WTC11 (cell line): ENCODE data around the gene KLHL33. TPM values are rescaled to one million over a fixed set of nuclear protein-coding genes. Genes with fewer than 3 reads are reported as not detected.

ENCODE experiments used
- ATF1 ChIP-seq: sonication (generic); formaldehyde crosslinking; IDR thresholded peaks from 2 replicates; pipeline ENCODE4 v1.8.1; 2023; ENCODE audit warnings: mild to moderate bottlenecking, moderate library complexity, missing genetic modification reagents
- ATF3 ChIP-seq: sonication (generic); formaldehyde crosslinking; conservative IDR thresholded peaks from 2 replicates; pipeline ENCODE4 v1.8.1; 2022; ENCODE audit warnings: mild to moderate bottlenecking, missing genetic modification reagents
- ATF6 ChIP-seq: sonication (generic); formaldehyde crosslinking; IDR thresholded peaks from 2 replicates; pipeline ENCODE4 v1.8.1; 2023; ENCODE audit warnings: mild to moderate bottlenecking, missing genetic modification reagents
- CREM ChIP-seq: sonication (generic); formaldehyde crosslinking; IDR thresholded peaks from 2 replicates; pipeline ENCODE4 v1.8.1; 2022; ENCODE audit warnings: mild to moderate bottlenecking, missing genetic modification reagents, moderate library complexity
- CTCF ChIP-seq: fragments of 200-600 bp; IDR thresholded peaks from 2 replicates; pipeline ENCODE4 v1.8.0; 2022; ENCODE audit warnings: antibody characterized with exemption
- E2F4 ChIP-seq: sonication (generic); formaldehyde crosslinking; IDR thresholded peaks from 2 replicates; pipeline ENCODE4 v1.8.1; 2022; ENCODE audit warnings: low read depth, mild to moderate bottlenecking, moderate library complexity, missing genetic modification reagents, borderline replicate concordance
- ESRRA ChIP-seq: sonication (generic); formaldehyde crosslinking; IDR thresholded peaks from 2 replicates; pipeline ENCODE4 v1.8.1; 2022; ENCODE audit warnings: mild to moderate bottlenecking, missing genetic modification reagents, borderline replicate concordance
- FOXJ3 ChIP-seq: sonication (generic); formaldehyde crosslinking; IDR thresholded peaks from 2 replicates; pipeline ENCODE4 v1.9.0; 2021; ENCODE audit warnings: missing genetic modification reagents, mild to moderate bottlenecking, borderline replicate concordance
- HMGA2 ChIP-seq: fragments of 250-450 bp; sonication (Bioruptor Pico); IDR thresholded peaks from 2 replicates; pipeline ENCODE4 v1.4.0; 2021; ENCODE audit warnings: mild to moderate bottlenecking, moderate library complexity
- HMGXB4 ChIP-seq: sonication (generic); formaldehyde crosslinking; IDR thresholded peaks from 2 replicates; pipeline ENCODE4 v1.8.1; 2023; ENCODE audit warnings: mild to moderate bottlenecking, moderate library complexity, missing genetic modification reagents
- IRF1 ChIP-seq: sonication (generic); formaldehyde crosslinking; IDR thresholded peaks from 2 replicates; pipeline ENCODE4 v1.8.0; 2023; ENCODE audit warnings: missing genetic modification reagents
- JAZF1 ChIP-seq: fragments of 250-450 bp; sonication (Bioruptor Pico); IDR thresholded peaks from 2 replicates; pipeline ENCODE4 v1.9.0; 2021; ENCODE audit warnings: moderate library complexity, mild to moderate bottlenecking, inconsistent platforms
- JUN ChIP-seq: sonication (generic); formaldehyde crosslinking; IDR thresholded peaks from 2 replicates; pipeline ENCODE4 v1.8.0; 2023; ENCODE audit warnings: mild to moderate bottlenecking, missing genetic modification reagents
- KAT7 ChIP-seq: sonication (generic); formaldehyde crosslinking; IDR thresholded peaks from 2 replicates; pipeline ENCODE4 v1.8.1; 2023; ENCODE audit warnings: missing genetic modification reagents, mild to moderate bottlenecking, borderline replicate concordance
- MAX ChIP-seq: sonication (generic); formaldehyde crosslinking; IDR thresholded peaks from 2 replicates; pipeline ENCODE4 v1.8.0; 2022; ENCODE audit warnings: mild to moderate bottlenecking, missing genetic modification reagents
- NFATC4 ChIP-seq: fragments of 250-450 bp; sonication (Bioruptor Pico); IDR thresholded peaks from 2 replicates; pipeline ENCODE4 v1.9.0; 2021; ENCODE audit warnings: mild to moderate bottlenecking
- NFE2L1 ChIP-seq: sonication (generic); formaldehyde crosslinking; IDR thresholded peaks from 2 replicates; pipeline ENCODE4 v1.8.1; 2023; ENCODE audit warnings: missing genetic modification reagents
- NFYB ChIP-seq: sonication (generic); formaldehyde crosslinking; conservative IDR thresholded peaks from 2 replicates; pipeline ENCODE4 v1.8.0; 2022; ENCODE audit warnings: low read depth, missing genetic modification reagents
- OVOL2 ChIP-seq: fragments of 250-450 bp; sonication (Bioruptor Pico); IDR thresholded peaks from 2 replicates; pipeline ENCODE4 v1.9.0; 2021; ENCODE audit warnings: mild to moderate bottlenecking, borderline replicate concordance
- RORB ChIP-seq: fragments of 250-450 bp; sonication (Bioruptor Pico); IDR thresholded peaks from 2 replicates; pipeline ENCODE4 v1.9.0; 2021; ENCODE audit warnings: mild to moderate bottlenecking
- SMAD3 ChIP-seq: sonication (generic); formaldehyde crosslinking; IDR thresholded peaks from 2 replicates; pipeline ENCODE4 v1.8.0; 2022; ENCODE audit warnings: missing genetic modification reagents, mild to moderate bottlenecking, borderline replicate concordance
- SMAD4 ChIP-seq: sonication (generic); formaldehyde crosslinking; IDR thresholded peaks from 2 replicates; pipeline ENCODE4 v1.8.0; 2022; ENCODE audit warnings: mild to moderate bottlenecking, missing genetic modification reagents
- USF2 ChIP-seq: sonication (generic); formaldehyde crosslinking; IDR thresholded peaks from 2 replicates; pipeline ENCODE4 v1.8.1; 2023; ENCODE audit warnings: mild to moderate bottlenecking, missing genetic modification reagents, moderate library complexity
- ZBTB43 ChIP-seq: sonication (generic); formaldehyde crosslinking; IDR thresholded peaks from 2 replicates; pipeline ENCODE4 v1.8.1; 2023; ENCODE audit warnings: mild to moderate bottlenecking, missing genetic modification reagents
- ZNF121 ChIP-seq: sonication (generic); formaldehyde crosslinking; IDR thresholded peaks from 2 replicates; pipeline ENCODE4 v1.8.0; 2023; ENCODE audit warnings: missing genetic modification reagents
- ZNF396 ChIP-seq: fragments of 250-450 bp; sonication (Bioruptor Pico); IDR thresholded peaks from 2 replicates; pipeline ENCODE4 v1.8.0; 2021; ENCODE audit warnings: mild to moderate bottlenecking, moderate library complexity, borderline replicate concordance
- ZNF416 ChIP-seq: fragments of 250-450 bp; sonication (Bioruptor Pico); IDR thresholded peaks from 2 replicates; pipeline ENCODE4 v1.9.0; 2021; ENCODE audit warnings: mild to moderate bottlenecking, inconsistent platforms
- total RNA-seq: library from RNA; stranded (reverse); gene quantifications from 3 replicates; pipeline ENCODE4 v1.2.3, GENCODE V29; 2021

The KLHL33 gene
- total RNA-seq, 1 experiment from 2014 or later, result 0.17 TPM

- TF ChIP-seq ZBTB43 (CRISPR knock-in tag) (no peak), E2F4 (CRISPR knock-in tag) (no peak), SMAD3 (CRISPR knock-in tag) (0 out of 2 replicates have a peak, but pooled peaks have one; percentile 41), ZNF121 (CRISPR knock-in tag) (no peak; the same call in 1 of the 2 replicates), ZNF396 (no peak), NFYB (CRISPR knock-in tag) (peak; percentile 80), MAX (CRISPR knock-in tag) (peak; percentile 98), ATF1 (CRISPR knock-in tag) (no peak), CREM (CRISPR knock-in tag) (peak; percentile 63; the same call in 1 of the 2 replicates), ATF6 (CRISPR knock-in tag) (no peak), USF2 (CRISPR knock-in tag) (peak; percentile 100), IRF1 (CRISPR knock-in tag) (peak; percentile 48; the same call in 1 of the 2 replicates), ESRRA (CRISPR knock-in tag) (0 out of 2 replicates have a peak, but pooled peaks have one; percentile 42), ZNF416 (CRISPR knock-in tag) (no peak), RORB (no peak), HMGXB4 (CRISPR knock-in tag) (no peak), HMGA2 (CRISPR knock-in tag) (peak; percentile 29; the same call in 1 of the 2 replicates), FOXJ3 (CRISPR knock-in tag) (no peak), OVOL2 (CRISPR knock-in tag) (no peak), SMAD4 (CRISPR knock-in tag) (no peak), NFATC4 (no peak), JAZF1 (no peak), JUN (CRISPR knock-in tag) (no peak), NFE2L1 (CRISPR knock-in tag) (peak; percentile 67; the same call in 1 of the 2 replicates), ATF3 (CRISPR knock-in tag) (no peak), CTCF (no peak), KAT7 (CRISPR knock-in tag) (0 out of 2 replicates have a peak, but pooled peaks have one; percentile 35)
These were observed 25.5 kb upstream of the KLHL33 start, which contains the start of gene PIP4P1 (continued) for GRCh38 chr14:20461225-20462141.
